Fibroblast of skin of left biceps (primary cell): ENCODE data around the gene NKAPL.

Source experiments
- DNase-seq, 2 experiments: peaks; one replicate each; pipeline ENCODE4 v3.0.0-alpha.2; 2013; ENCODE audit warnings: low read depth in 2 of 2

The NKAPL gene

GRCh38 chr6:28245206-28245941 is 13.7 kb upstream of the NKAPL start:
- no peak for DNase-seq

- DNase-seq: no peak
These were observed 10.2 kb upstream of the NKAPL start for GRCh38 chr6:28248916-28249315.

- DNase-seq: no peak
These were observed 8.3 kb upstream of the NKAPL start for GRCh38 chr6:28250747-28251146.

GRCh38 chr6:28251661-28252008 is 7.5 kb upstream of the NKAPL start:
- DNase-seq: no peak

- DNase-seq: peak; percentile 77 to 82
These were observed 6.8 kb upstream of the NKAPL start, which contains the start of gene ZKSCAN4 for GRCh38 chr6:28252009-28252975. Gene ZKSCAN4, minus strand, starts transcription at chr6:28252269. Its CDS starts 289 bp downstream, at chr6:28251980.

GRCh38 chr6:28254121-28254519 is 5.0 kb upstream of the NKAPL start:
- no peak for DNase-seq

- no peak for DNase-seq
These were observed 2.1 kb upstream of the NKAPL start for GRCh38 chr6:28257042-28257441.

GRCh38 chr6:28263922-28264321 is 4.8 kb downstream of the NKAPL start:
- DNase-seq: no peak

- DNase-seq: no peak
These were observed 5.8 kb downstream of the NKAPL start for GRCh38 chr6:28264834-28265401.

- DNase-seq: no peak
These were observed 7.5 kb downstream of the NKAPL start for GRCh38 chr6:28266563-28266961.

- DNase-seq: peak; percentile 73 to 76
These were observed 8.0 kb downstream of the NKAPL start, which contains the start of gene ZSCAN26 for GRCh38 chr6:28266962-28267694. Gene ZSCAN26, plus strand, starts transcription at chr6:28267143. Its CDS starts 4,777 bp downstream, at chr6:28271920.

GRCh38 chr6:28267695-28268059 is 8.6 kb downstream of the NKAPL start:
- DNase-seq: no peak

GRCh38 chr6:28269492-28269891 is 10.4 kb downstream of the NKAPL start:
- DNase-seq: peak; percentile 46 to 47

- DNase-seq: no peak
These were observed 15.8 kb downstream of the NKAPL start for GRCh38 chr6:28274888-28275287.

GRCh38 chr6:28277746-28278145 is 18.6 kb downstream of the NKAPL start:
- DNase-seq: no peak

GRCh38 chr6:28280595-28281287 is 21.6 kb downstream of the NKAPL start:
- DNase-seq: no peak

GRCh38 chr6:28281288-28282064 is 22.4 kb downstream of the NKAPL start, which contains the start of gene PGBD1:
Gene PGBD1, plus strand, starts transcription at chr6:28281572. Its CDS starts 2,242 bp downstream, at chr6:28283814.
- peak in 1 of 2 experiments; percentile 39 for DNase-seq

GRCh38 chr6:28282926-28283325 is 23.8 kb downstream of the NKAPL start:
- DNase-seq: no peak

GRCh38 chr6:28291573-28291972 is 32.5 kb downstream of the NKAPL start:
- no peak for DNase-seq

GRCh38 chr6:28295326-28295725 is 36.2 kb downstream of the NKAPL start:
- no peak for DNase-seq
